GM19397 (cell line): ENCODE results near the gene PCED1B.
A peak's percentile ranks its signal among the peaks of the same experiment; 100 is the strongest.
"Not testable (repeated sequence)": the region's sequence is repeated elsewhere in the genome, so short reads cannot be mapped to it uniquely, and the experiment has no call there.

Experiments used
- ATAC-seq: cut with Tn5 transposase; IDR thresholded peaks from one replicate; pipeline ENCODE4 v1.9.1; 2021; ENCODE audit warnings: mild to moderate bottlenecking, moderate library complexity; ENCODE audit not compliant: unreplicated experiment

PCED1B gene

GRCh38 chr12:47268501-47269454 lies 189.4 kb downstream of the PCED1B start:
- ATAC-seq: peak; percentile 78

DNA sequence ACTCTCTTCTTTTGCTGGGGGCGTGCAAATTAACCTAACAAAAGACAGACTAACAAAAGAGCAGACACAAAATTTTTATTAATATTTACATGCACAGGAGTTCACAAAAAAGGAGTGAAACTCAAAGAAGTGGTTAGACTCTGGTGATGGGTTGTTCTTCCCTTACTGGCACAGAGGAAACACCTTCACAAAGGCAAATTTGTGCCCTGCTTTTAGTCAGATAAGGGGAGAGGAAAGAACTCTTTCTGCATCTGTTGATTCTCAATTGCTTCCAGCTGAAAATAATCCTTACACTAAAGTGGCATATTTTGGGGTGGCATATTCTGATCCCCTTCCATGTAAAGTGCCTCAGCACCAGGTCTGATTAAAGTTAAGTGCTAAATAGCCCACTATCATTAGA lies 190.5 kb downstream of the PCED1B start:
- no peak for ATAC-seq

DNA sequence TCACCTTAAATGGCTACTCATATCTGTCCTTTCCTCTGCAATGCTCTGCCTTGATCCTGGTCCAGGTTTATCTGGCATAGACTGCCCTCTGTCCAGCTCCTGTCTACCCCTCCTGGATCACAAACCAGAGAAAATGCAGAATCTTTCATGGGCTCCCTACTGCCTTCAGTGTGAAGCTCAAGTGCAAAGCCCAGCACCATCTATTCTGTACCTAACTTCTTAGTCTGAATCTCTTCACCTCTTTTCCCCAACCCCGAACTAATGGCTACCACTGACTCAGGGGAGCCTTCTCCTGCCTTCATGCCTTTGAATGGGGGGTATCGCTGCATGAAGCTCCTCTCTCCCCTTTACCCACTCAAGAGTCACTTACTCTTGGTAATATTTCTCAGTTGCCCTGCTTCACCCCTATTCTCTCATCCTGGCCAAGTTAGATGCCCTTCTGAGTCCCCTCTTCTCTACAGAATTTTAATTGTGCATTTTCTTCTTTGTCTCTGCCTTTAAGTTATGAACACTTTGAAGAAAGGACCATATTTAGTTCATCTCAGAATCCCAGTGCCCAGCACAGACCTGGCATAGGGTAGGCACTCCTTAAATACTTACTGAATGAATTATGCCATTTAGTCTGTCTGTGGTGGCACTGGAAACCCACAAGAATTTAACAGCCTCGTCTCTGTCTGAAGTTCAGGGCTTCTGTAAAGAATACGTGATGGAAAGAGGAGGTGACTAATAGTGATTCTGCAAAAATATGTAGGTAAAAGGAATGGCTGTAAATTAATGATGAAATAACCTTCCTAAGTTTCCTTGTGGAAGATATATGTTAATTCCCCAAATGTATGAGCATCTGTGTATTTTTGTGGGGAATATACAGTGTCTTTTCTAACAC lies 191.6 kb downstream of the PCED1B start:
- ATAC-seq: no peak

GRCh38 chr12:47271800-47272239 lies 192.4 kb downstream of the PCED1B start:
- no peak for ATAC-seq

GRCh38 chr12:47272412-47273190 lies 193.2 kb downstream of the PCED1B start:
- no peak for ATAC-seq

GRCh38 chr12:47273191-47273626 lies 193.8 kb downstream of the PCED1B start:
- no peak for ATAC-seq

DNA sequence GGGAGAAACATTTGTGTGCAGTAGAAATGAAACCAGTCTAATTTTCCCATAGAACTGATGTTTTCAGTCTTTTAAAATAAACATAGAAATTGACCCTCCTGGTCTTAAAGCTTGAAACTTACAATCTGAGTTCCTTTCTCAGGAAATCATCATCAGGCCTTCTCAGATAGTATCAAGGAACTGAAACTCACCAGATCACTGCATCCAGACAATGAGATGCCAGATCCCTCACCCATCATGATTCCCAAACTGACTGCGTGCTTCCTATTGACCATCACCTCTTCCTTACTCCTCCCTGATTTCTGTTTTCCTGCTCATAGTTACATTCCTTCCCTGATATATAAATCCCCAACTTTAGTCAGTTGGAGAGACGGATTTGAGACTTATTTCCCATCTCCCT lies 195.3 kb downstream of the PCED1B start:
- ATAC-seq: no peak

- ATAC-seq: no peak
Observed at GRCh38 chr12:47276253-47276620, 196.8 kb downstream of the PCED1B start.

- ATAC-seq: peak; percentile 87
Observed at GRCh38 chr12:47276621-47277309, 197.3 kb downstream of the PCED1B start.

DNA sequence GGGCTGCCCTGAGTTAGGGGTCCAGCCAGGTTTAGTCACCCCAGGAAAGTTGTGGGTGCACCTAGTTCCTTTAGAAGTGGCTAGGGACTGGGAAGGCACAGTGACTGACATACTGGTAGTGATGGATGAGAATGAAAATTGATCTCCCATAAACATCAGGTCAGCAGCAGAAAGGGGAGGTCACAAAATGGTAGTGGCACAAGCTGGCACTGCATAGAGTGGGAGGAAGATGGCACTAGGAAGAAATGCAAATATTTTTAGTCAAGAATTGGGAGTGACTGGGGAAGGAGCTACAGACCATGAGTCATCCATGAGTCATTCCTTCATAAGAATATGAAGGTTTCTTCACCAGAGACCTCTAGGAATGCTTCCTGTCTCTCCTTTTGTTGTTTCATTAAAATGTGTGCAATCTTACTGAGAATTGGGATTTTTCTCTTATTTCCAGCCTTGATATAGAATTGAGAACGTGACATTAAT lies 198.6 kb downstream of the PCED1B start:
- no peak for ATAC-seq

DNA sequence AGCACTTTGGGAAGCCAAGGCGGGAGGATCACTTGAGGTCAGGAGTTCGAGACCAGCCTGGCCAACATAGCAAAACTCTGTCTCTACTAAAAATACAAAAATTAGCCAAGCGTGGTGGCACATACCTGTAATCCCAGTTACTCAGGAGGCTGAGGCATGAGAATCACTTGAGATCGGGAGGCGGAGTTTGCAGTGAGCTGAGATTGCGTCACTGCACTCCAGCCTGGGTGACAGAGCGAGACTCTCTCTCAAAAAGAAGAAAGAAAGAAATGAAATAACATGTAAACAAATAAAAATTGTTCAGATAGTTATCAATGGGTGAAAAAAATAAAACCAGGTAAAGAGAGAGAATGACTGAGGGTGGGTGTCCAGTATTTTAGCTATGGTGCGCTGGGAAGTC lies 200.3 kb downstream of the PCED1B start:
- ATAC-seq: not testable (repeated sequence)

GRCh38 chr12:47280543-47281300 lies 201.3 kb downstream of the PCED1B start:
- no peak for ATAC-seq

DNA sequence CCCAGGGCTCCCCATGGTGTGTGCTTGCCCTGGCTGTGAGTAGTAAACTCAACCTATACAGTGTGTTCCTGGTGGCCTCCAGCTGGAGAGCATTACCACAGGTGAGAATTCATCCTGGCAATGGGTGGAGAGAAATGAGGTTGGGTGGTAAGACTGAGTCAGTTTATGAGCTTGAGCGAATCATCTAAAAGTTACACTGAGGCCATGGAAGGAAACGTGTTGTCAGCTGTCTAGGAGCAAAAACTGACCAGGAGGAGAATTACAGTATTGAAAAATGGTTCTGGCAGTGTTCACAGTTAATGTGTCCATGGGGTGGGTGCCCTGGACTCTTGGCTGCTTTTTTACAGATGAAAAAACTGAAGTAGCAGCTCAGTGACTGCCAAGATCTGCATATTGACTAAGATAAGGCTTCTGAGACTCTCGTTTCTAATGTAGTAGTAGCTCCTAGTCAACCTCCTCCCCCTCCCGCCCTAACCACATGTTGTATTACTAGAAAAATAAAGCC lies 202.3 kb downstream of the PCED1B start:
- ATAC-seq: no peak

- ATAC-seq: no peak
Observed at GRCh38 chr12:47282206-47282605, 202.8 kb downstream of the PCED1B start.
